Glutamatergic neuron (in vitro differentiated cells): ENCODE results near the gene GAGE1. TPM values are rescaled to one million over a fixed set of nuclear protein-coding genes. Genes with fewer than 3 reads are reported as not detected.

Experiments used
- DNase-seq: peaks from one replicate; pipeline ENCODE4 v3.0.0; 2022
- H3K27ac Mint-ChIP-seq: one replicate; pipeline ENCODE4 v1.8.0; 2020; ENCODE audit warnings: mild to moderate bottlenecking, mixed read lengths, inconsistent platforms; ENCODE audit not compliant: unreplicated experiment
- H3K27me3 Mint-ChIP-seq: one replicate; pipeline ENCODE4 v1.8.0; 2020; ENCODE audit warnings: mild to moderate bottlenecking, moderate library complexity, mixed read lengths, inconsistent platforms; ENCODE audit not compliant: unreplicated experiment
- H3K36me3 Mint-ChIP-seq: one replicate; pipeline ENCODE4 v1.8.0; 2020; ENCODE audit warnings: mild to moderate bottlenecking, mixed read lengths, inconsistent platforms; ENCODE audit not compliant: unreplicated experiment
- H3K4me1 Mint-ChIP-seq: one replicate; pipeline ENCODE4 v1.8.0; 2020; ENCODE audit warnings: mild to moderate bottlenecking, low read depth, mixed read lengths, inconsistent platforms; ENCODE audit not compliant: unreplicated experiment
- H3K4me3 Mint-ChIP-seq: one replicate; pipeline ENCODE4 v1.8.0; 2020; ENCODE audit warnings: mild to moderate bottlenecking, mixed read lengths, inconsistent platforms; ENCODE audit not compliant: unreplicated experiment
- H3K9me3 Mint-ChIP-seq: one replicate; pipeline ENCODE4 v1.8.0; 2020; ENCODE audit warnings: mild to moderate bottlenecking, moderate library complexity, mixed read lengths, inconsistent platforms; ENCODE audit not compliant: unreplicated experiment
- CTCF ChIP-seq: fragments of 200-600 bp; sonication (generic); IDR thresholded peaks from one replicate; pipeline ENCODE4 v1.5.0; 2021; ENCODE audit not compliant: partially characterized antibody, unreplicated experiment
- total RNA-seq: library from RNA; stranded (reverse); fragmentation: NEBNext Ultra II Directional; extraction: Animal tissue kit (Norgen Biotek cat#: 25700); gene quantifications from one replicate; pipeline ENCODE4 v1.2.1, GENCODE V29; 2021; ENCODE audit not compliant: unreplicated experiment

Gene GAGE1
- total RNA-seq, 1 donor from 2014 or later, result not detected

- H3K27me3 Mint-ChIP-seq, result no peaks in the 10 kb centered on the region
- TF ChIP-seq CTCF, result no peak
- no peak for DNase-seq
- no peak overlapping the region for H3K4me3 Mint-ChIP-seq
- no peak overlapping the region for H3K27ac Mint-ChIP-seq
- no peaks in the 10 kb centered on the region for H3K36me3 Mint-ChIP-seq
- H3K9me3 Mint-ChIP-seq, result peaks cover 2% of the 10 kb centered on the region
- H3K4me1 Mint-ChIP-seq, result no peaks in the 10 kb centered on the region
These were observed 12.0 kb downstream of the GAGE1 start for GRCh38 chrX:49610718-49611310.

- TF ChIP-seq CTCF, result no peak
- H3K4me1 Mint-ChIP-seq, result no peaks in the 10 kb centered on the region
- no peak overlapping the region for H3K27ac Mint-ChIP-seq
- no peak overlapping the region for H3K4me3 Mint-ChIP-seq
- DNase-seq, result no peak
- peaks cover 2% of the 10 kb centered on the region for H3K27me3 Mint-ChIP-seq
- no peaks in the 10 kb centered on the region for H3K36me3 Mint-ChIP-seq
- no peaks in the 10 kb centered on the region for H3K9me3 Mint-ChIP-seq
These were observed 19.8 kb downstream of the GAGE1 start for GRCh38 chrX:49618574-49618973.

GRCh38 chrX:49627086-49627777 lies 28.4 kb downstream of the GAGE1 start:
- H3K27ac Mint-ChIP-seq, result no peak overlapping the region
- H3K36me3 Mint-ChIP-seq, result no peaks in the 10 kb centered on the region
- H3K4me3 Mint-ChIP-seq, result no peak overlapping the region
- no peaks in the 10 kb centered on the region for H3K27me3 Mint-ChIP-seq
- no peak for DNase-seq
- TF ChIP-seq CTCF, result no peak
- H3K9me3 Mint-ChIP-seq, result peaks cover 2% of the 10 kb centered on the region
- no peaks in the 10 kb centered on the region for H3K4me1 Mint-ChIP-seq

- Mint-ChIP-seq H3K9me3 (no peaks in the 10 kb centered on the region), H3K27me3 (no peaks in the 10 kb centered on the region), H3K4me1 (no peaks in the 10 kb centered on the region), H3K4me3 (no peak overlapping the region), H3K27ac (no peak overlapping the region), H3K36me3 (no peaks in the 10 kb centered on the region)
- no peak for TF ChIP-seq CTCF
- DNase-seq, result no peak
These were observed 46.3 kb downstream of the GAGE1 start for GRCh38 chrX:49644991-49645637.

GRCh38 chrX:49656533-49656932 lies 57.7 kb downstream of the GAGE1 start:
- DNase-seq, result no peak
- peaks cover 1% of the 10 kb centered on the region for H3K9me3 Mint-ChIP-seq

More at GRCh38 chrX:49656533-49656932, 57.7 kb downstream of the GAGE1 start:
- H3K36me3 Mint-ChIP-seq, result no peaks in the 10 kb centered on the region
- H3K4me3 Mint-ChIP-seq, result no peak overlapping the region
- no peak overlapping the region for H3K27ac Mint-ChIP-seq
- no peak for TF ChIP-seq CTCF
- no peaks in the 10 kb centered on the region for H3K27me3 Mint-ChIP-seq
- H3K4me1 Mint-ChIP-seq, result no peaks in the 10 kb centered on the region
